Body of pancreas (tissue), 4 donors: ENCODE data around the gene ZNF862. TPM values are rescaled to one million over a fixed set of nuclear protein-coding genes. Genes with fewer than 3 reads are reported as not detected.
A peak's percentile ranks its signal among the peaks of the same experiment; 100 is the strongest.
"Not testable (repeated sequence)": the region's sequence is repeated elsewhere in the genome, so short reads cannot be mapped to it uniquely, and the experiment has no call there.

Source experiments
- ATAC-seq: fragments of 150-250 bp; one replicate; pipeline ENCODE4 v1.9.1; 2016
- DNase-seq, 4 donors: peaks; one replicate each; pipeline ENCODE4 v3.0.0-alpha.2; 2019
- H3K27ac ChIP-seq, 4 donors: fragments of 200-600 bp; sonication (generic); 1 replicate in 3 of 4; 2 replicates in 1 of 4; pipeline versions ENCODE4 v1.5.1 to v1.6.1; 2016 to 2019; ENCODE audit warnings: mild to moderate bottlenecking in 1 of 4, mixed read lengths in 1 of 4, moderate library complexity in 1 of 4
- H3K27me3 ChIP-seq, 2 donors: fragments of 200-600 bp; sonication (generic); one replicate each; pipeline ENCODE4 v1.6.0; 2016; ENCODE audit warnings: mild to moderate bottlenecking in 1 of 2
- H3K36me3 ChIP-seq, 2 donors: fragments of 200-600 bp; sonication (generic); replicated peaks in 1 of 2; 2 replicates each; pipeline ENCODE4 v1.5.1; 2016; ENCODE audit warnings: low read depth in 2 of 2; ENCODE audit not compliant: insufficient read depth in 1 of 2
- H3K4me1 ChIP-seq: fragments of 200-600 bp; sonication (generic); one replicate; pipeline ENCODE4 v1.6.0; 2016
- H3K4me3 ChIP-seq, 2 donors: fragments of 200-600 bp; sonication (generic); 1 replicate in 1 of 2; 2 replicates in 1 of 2; pipeline ENCODE4 v1.5.1; 2016 to 2019
- H3K9me3 ChIP-seq, 3 donors: fragments of 200-600 bp; sonication (generic); 1 replicate in 2 of 3; 2 replicates in 1 of 3; pipeline ENCODE4 v1.5.1; 2016
- CTCF ChIP-seq, 7 experiments: fragments of 450-650 bp in 4 of 7; fragments of 200-600 bp in 3 of 7; sonication (generic) in 3 of 7; IDR thresholded peaks; one replicate each; pipeline ENCODE4 v1.5.1; 2016 to 2019; ENCODE audit warnings: antibody characterized with exemption in 7 of 7
- POLR2A ChIP-seq, 3 donors: fragments of 450-650 bp; IDR thresholded peaks; one replicate each; pipeline ENCODE4 v1.6.1; 2016; ENCODE audit warnings: antibody characterized with exemption in 3 of 3, mild to moderate bottlenecking in 2 of 3
- WGBS, 2 donors: methylation state at CpG; one replicate each; pipeline ENCODE4 v1.1.5; 2017; 5-methylcytosine and 5-hydroxymethylcytosine counted together
- intact Hi-C: fragments of 100-400 bp; cut with DNase I; formaldehyde crosslinking; loops from one replicate; pipeline ENCODE4 v1.15.1; 2023
- total RNA-seq, 2 donors: library from RNA; depleted of rRNA; stranded (reverse); fragments of >200 nt; gene quantifications; one replicate each; pipeline ENCODE4 v1.1.0, GENCODE V29; 2016

The ZNF862 gene
- total RNA-seq, 2 donors from 2014 or later, result 10.9 to 18.8 TPM

DNA sequence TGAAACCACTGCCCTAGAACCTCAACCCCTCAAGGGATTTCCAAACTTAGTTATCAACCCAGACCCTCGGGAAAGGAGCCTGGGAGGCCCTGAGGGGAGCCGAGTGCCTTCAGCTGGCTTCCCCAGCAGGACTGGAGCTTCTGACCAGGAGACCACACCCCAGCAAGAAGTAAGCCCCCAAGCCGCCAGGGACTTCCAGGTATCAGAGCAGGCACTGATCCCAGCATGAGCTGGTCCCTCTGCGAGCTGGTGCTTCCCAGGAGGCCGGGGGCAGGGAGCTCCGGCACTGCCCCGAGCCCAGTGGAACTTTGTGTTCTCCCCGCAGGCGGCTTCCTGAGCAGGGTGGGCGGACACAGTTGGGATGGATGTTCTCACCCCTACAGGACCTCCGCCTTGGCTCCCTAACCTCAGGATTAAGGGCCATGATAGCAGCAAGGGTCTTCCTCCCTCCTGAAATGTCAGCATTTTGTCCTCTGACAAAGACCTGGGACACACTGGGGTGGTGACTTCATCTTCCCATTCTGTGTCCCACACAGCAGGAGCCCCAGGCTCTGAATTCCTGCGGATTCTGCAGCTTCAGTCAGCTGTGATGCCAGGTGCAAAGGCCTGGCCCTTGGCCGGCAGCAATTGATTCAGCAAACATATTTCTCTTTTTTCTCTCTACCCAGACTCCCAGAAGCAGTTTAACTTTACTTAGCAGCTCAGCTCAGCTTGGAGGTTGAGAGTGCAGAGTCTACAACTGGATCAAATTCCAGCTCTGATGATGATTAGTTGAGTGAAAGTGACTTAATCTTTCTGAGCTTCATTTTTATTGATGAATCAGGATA, 47.2 kb downstream of the ZNF862 start:
- TF ChIP-seq POLR2A (IDR thresholded peaks at IDR 0.05), result no peak
- TF ChIP-seq CTCF (IDR thresholded peaks at IDR 0.05), result no peak
- Histone ChIP-seq H3K27me3 (no peaks in the 10 kb centered on the region), H3K36me3 (no peaks in the 10 kb centered on the region), H3K9me3 (no peaks in the 10 kb centered on the region), H3K4me1 (peaks cover 67% of the 10 kb centered on the region), H3K4me3 (no peak overlapping the region), H3K27ac (peak overlapping the region in 3 of 4 donors; percentile 63 to 85 (median 76))
- no peak for ATAC-seq
- 53 to 79% methylated on average over 5 to 13 of the region's 13 CpGs for WGBS, 2 donors
- peak in 1 of 4 donors; percentile 38 for DNase-seq
- intact Hi-C loops, result no loop called here

- WGBS, 2 donors, result 32 to 35% methylated on average over 4 of the region's 4 CpGs
- H3K4me1 ChIP-seq, result peaks cover 61% of the 10 kb centered on the region
- no peaks in the 10 kb centered on the region for H3K36me3 ChIP-seq
- DNase-seq (no peak), ATAC-seq (no peak)
- H3K27ac ChIP-seq, result peak overlapping the region in 2 of 4 donors; percentile 76 to 85
- H3K9me3 ChIP-seq, result no peaks in the 10 kb centered on the region
- intact Hi-C loops, result no loop called here
- H3K4me3 ChIP-seq, result no peak overlapping the region
- no peak for TF ChIP-seq POLR2A (IDR thresholded peaks at IDR 0.05)
- no peaks in the 10 kb centered on the region for H3K27me3 ChIP-seq
Measured at GRCh38 chr7:149886018-149886415, 47.8 kb downstream of the ZNF862 start.

- ATAC-seq, result no peak
- TF ChIP-seq CTCF (IDR thresholded peaks at IDR 0.05), result no peak
- TF ChIP-seq POLR2A (IDR thresholded peaks at IDR 0.05), result no peak
- H3K27ac ChIP-seq, result no peak overlapping the region
- H3K36me3 ChIP-seq, result no peaks in the 10 kb centered on the region
- H3K9me3 ChIP-seq, result no peaks in the 10 kb centered on the region
- intact Hi-C loops, result no loop called here
- 92 to 95% methylated on average over 7 of the region's 7 CpGs for WGBS, 2 donors
- DNase-seq, result no peak
- H3K4me3 ChIP-seq, result no peak overlapping the region
- peaks cover 48% of the 10 kb centered on the region for H3K4me1 ChIP-seq
- no peaks in the 10 kb centered on the region for H3K27me3 ChIP-seq
Measured at GRCh38 chr7:149887311-149887710, 49.1 kb downstream of the ZNF862 start.

- H3K9me3 ChIP-seq, H3K4me3 ChIP-seq, ATAC-seq, intact Hi-C loops, DNase-seq, H3K36me3 ChIP-seq, H3K27me3 ChIP-seq, H3K27ac ChIP-seq: not testable (repeated sequence)
- H3K4me1 ChIP-seq, result peaks cover 16% of the 10 kb centered on the region
- WGBS, 2 donors, result 0 to 44% methylated on average over 1 to 2 of the region's 2 CpGs
Measured at GRCh38 chr7:149890715-149891114, 52.5 kb downstream of the ZNF862 start.

GRCh38 chr7:149894957-149895356, 56.8 kb downstream of the ZNF862 start:
- intact Hi-C loops, ATAC-seq, H3K9me3 ChIP-seq, DNase-seq, H3K4me3 ChIP-seq, H3K36me3 ChIP-seq, H3K27me3 ChIP-seq, H3K4me1 ChIP-seq, H3K27ac ChIP-seq: not testable (repeated sequence)
- WGBS, 2 donors, result 88 to 91% methylated on average over 8 of the region's 8 CpGs

DNA sequence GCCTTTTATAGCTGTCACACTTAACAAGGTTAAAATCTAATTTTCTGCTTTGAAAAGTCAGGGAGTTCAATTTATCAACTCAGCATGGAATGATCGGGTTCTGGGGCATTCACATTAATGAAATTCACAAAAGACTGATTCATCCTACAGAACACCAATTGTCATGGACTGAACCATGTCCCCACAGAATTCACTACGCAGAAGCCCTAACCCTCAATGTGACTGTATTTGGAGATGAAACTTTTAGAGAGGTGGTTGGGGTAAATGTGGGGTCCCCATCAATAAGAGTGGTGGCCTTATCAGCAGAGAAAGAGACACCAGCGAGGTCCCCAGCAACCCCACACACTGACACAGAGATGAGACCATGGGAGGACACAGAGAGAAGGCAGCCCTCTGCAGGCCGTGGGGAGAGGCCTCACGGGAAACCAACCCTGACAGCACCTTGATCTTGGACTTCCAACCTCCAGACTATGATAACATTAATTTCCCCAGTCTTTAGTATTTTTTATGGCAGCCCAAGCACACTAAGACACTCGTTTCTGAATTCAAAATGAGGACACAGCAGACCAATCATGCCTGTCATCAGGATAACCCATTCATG, 69.7 kb downstream of the ZNF862 start:
- ATAC-seq, H3K27me3 ChIP-seq, DNase-seq, H3K4me1 ChIP-seq, H3K36me3 ChIP-seq, H3K4me3 ChIP-seq, H3K9me3 ChIP-seq, H3K27ac ChIP-seq, intact Hi-C loops: not testable (repeated sequence)
- WGBS, 2 donors, result 77% methylated on average over 3 of the region's 6 CpGs

DNA sequence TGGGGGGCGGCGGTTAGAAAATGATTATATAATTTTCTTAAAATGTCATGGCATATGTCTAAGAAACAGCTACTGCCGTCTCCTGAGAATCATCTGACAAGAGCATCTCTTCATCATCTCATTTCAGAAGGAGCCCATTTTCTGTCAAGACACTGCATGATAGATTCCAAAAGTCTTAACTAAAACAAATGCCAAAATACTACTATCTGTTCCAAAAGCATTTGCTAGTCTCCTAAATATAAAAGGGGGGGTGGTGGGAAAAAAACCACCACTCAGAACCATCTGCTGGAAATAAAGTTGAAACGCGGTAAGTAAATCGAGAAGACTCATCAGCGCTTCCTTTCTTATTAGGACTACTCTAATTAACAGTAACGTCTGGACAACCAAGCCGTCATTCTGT, 72.0 kb downstream of the ZNF862 start:
- H3K27ac ChIP-seq, H3K4me1 ChIP-seq, DNase-seq, ATAC-seq, H3K9me3 ChIP-seq, H3K27me3 ChIP-seq, intact Hi-C loops, H3K4me3 ChIP-seq, H3K36me3 ChIP-seq: not testable (repeated sequence)
- 92 to 94% methylated on average over 6 to 9 of the region's 9 CpGs for WGBS, 2 donors

GRCh38 chr7:149912126-149912525, 74.0 kb downstream of the ZNF862 start:
- WGBS, 2 donors, result 81% methylated on average over 4 of the region's 4 CpGs; no CpG with 5 or more reads in 1 of the 2 donors
- H3K27me3 ChIP-seq, H3K9me3 ChIP-seq, H3K36me3 ChIP-seq, H3K4me3 ChIP-seq, intact Hi-C loops, H3K4me1 ChIP-seq, H3K27ac ChIP-seq, ATAC-seq, DNase-seq: not testable (repeated sequence)
